Trophoblast cell (in vitro differentiated cells and primary cell): ENCODE results near the gene PRDX5.

Experiments
- DNase-seq, 2 donors: peaks; one replicate each; pipeline ENCODE4 v3.0.0-alpha.2; 2016
- H2AFZ ChIP-seq: 2 replicates; pipeline ENCODE4 v1.6.1; 2013; ENCODE audit warnings: low read length, moderate library complexity, mild to moderate bottlenecking; ENCODE audit not compliant: insufficient read depth, poor library complexity
- H2AK5ac ChIP-seq: 2 replicates; pipeline ENCODE4 v1.6.1; 2013; ENCODE audit warnings: mild to moderate bottlenecking, low read length
- H2BK120ac ChIP-seq: 2 replicates; pipeline ENCODE4 v1.6.1; 2013; ENCODE audit warnings: low read length, mild to moderate bottlenecking, moderate library complexity; ENCODE audit not compliant: insufficient read depth, poor library complexity
- H2BK12ac ChIP-seq: 2 replicates; pipeline ENCODE4 v1.6.1; 2013; ENCODE audit warnings: mild to moderate bottlenecking, low read length, moderate library complexity
- H2BK5ac ChIP-seq: 2 replicates; pipeline ENCODE4 v1.6.1; 2013; ENCODE audit warnings: low read length, low read depth, moderate library complexity, mild to moderate bottlenecking; ENCODE audit not compliant: poor library complexity
- H3K14ac ChIP-seq: 2 replicates; pipeline ENCODE4 v1.6.1; 2013; ENCODE audit warnings: mild to moderate bottlenecking, low read length
- H3K18ac ChIP-seq: 2 replicates; pipeline ENCODE4 v1.6.1; 2013; ENCODE audit warnings: mild to moderate bottlenecking, low read length
- H3K23ac ChIP-seq: 2 replicates; pipeline ENCODE4 v1.6.1; 2013; ENCODE audit warnings: low read length
- H3K27ac ChIP-seq: 2 replicates; pipeline ENCODE4 v1.5.1; 2013; ENCODE audit warnings: low read depth, mild to moderate bottlenecking, inconsistent platforms, low read length, moderate library complexity
- H3K27me3 ChIP-seq: 2 replicates; pipeline ENCODE4 v1.6.1; 2013; ENCODE audit warnings: inconsistent platforms, mild to moderate bottlenecking, low read length, moderate library complexity; ENCODE audit not compliant: insufficient read depth
- H3K36me3 ChIP-seq, 2 experiments: 1 replicate in 1 of 2; 2 replicates in 1 of 2; pipeline ENCODE4 v1.6.1; 2013; ENCODE audit warnings: low read length in 2 of 2, mild to moderate bottlenecking in 2 of 2, moderate library complexity in 1 of 2; ENCODE audit not compliant: insufficient read depth in 2 of 2, control insufficient read depth in 1 of 2
- H3K4ac ChIP-seq: 2 replicates; pipeline ENCODE4 v1.6.1; 2013; ENCODE audit warnings: low read depth, mild to moderate bottlenecking, low read length, moderate library complexity
- H3K4me1 ChIP-seq, 2 experiments: 1 replicate in 1 of 2; 2 replicates in 1 of 2; pipeline ENCODE4 v1.6.1; 2013; ENCODE audit warnings: low read length in 2 of 2, mild to moderate bottlenecking in 2 of 2, moderate library complexity in 1 of 2; ENCODE audit not compliant: insufficient read depth in 2 of 2, control insufficient read depth in 1 of 2
- H3K4me2 ChIP-seq: 2 replicates; pipeline ENCODE4 v1.6.1; 2013; ENCODE audit warnings: inconsistent platforms, mild to moderate bottlenecking, low read length, moderate library complexity
- H3K4me3 ChIP-seq: 2 replicates; pipeline ENCODE4 v1.5.1; 2013; ENCODE audit warnings: mild to moderate bottlenecking, low read depth, low read length, inconsistent platforms
- H3K79me1 ChIP-seq: one replicate; pipeline ENCODE4 v1.6.1; 2013; ENCODE audit warnings: low read length
- H3K79me2 ChIP-seq: 2 replicates; pipeline ENCODE4 v1.6.1; 2013; ENCODE audit warnings: low read length, mild to moderate bottlenecking; ENCODE audit not compliant: control insufficient read depth, insufficient read depth, poor library complexity
- H3K9ac ChIP-seq: 2 replicates; pipeline ENCODE4 v1.6.1; 2013; ENCODE audit warnings: mild to moderate bottlenecking, low read length
- H3K9me3 ChIP-seq: 2 replicates; pipeline ENCODE4 v1.6.1; 2013; ENCODE audit warnings: low read depth, mild to moderate bottlenecking, control low read depth, inconsistent platforms, low read length; ENCODE audit not compliant: insufficient read depth
- H4K12ac ChIP-seq: 2 replicates; pipeline ENCODE4 v1.6.1; 2013; ENCODE audit warnings: low read depth, mild to moderate bottlenecking, low read length, moderate library complexity
- H4K8ac ChIP-seq: 2 replicates; pipeline ENCODE4 v1.6.1; 2013; ENCODE audit warnings: low read depth, mild to moderate bottlenecking, low read length, moderate library complexity
- H4K91ac ChIP-seq: one replicate; pipeline ENCODE4 v1.6.1; 2013; ENCODE audit warnings: low read depth, mild to moderate bottlenecking, low read length, moderate library complexity
- WGBS: extraction: QIAGEN DNeasy Blood & Tissue Kit; methylation state at CpG from one replicate; pipeline ENCODE4 v1.1.7; 2013; ENCODE audit warnings: missing lambda C conversion rate; ENCODE audit not compliant: insufficient read length, insufficient coverage; ENCODE audit errors: extremely low coverage; 5-methylcytosine and 5-hydroxymethylcytosine counted together

PRDX5 gene

GRCh38 chr11:64318766-64319761 lies 1.1 kb downstream of the PRDX5 start:
- Histone ChIP-seq H3K4me3 (peak overlapping the region; percentile 86), H3K23ac (no peak overlapping the region), H3K4me2 (peak overlapping the region; percentile 93), H3K27ac (no peak overlapping the region), H3K36me3 (peaks cover 53 to 55% of the 10 kb centered on the region in 2 experiments), H3K4me1 (peaks cover 18 to 21% of the 10 kb centered on the region in 2 experiments), H2AFZ (no peak overlapping the region), H4K91ac (peak overlapping the region; percentile 97), H3K27me3 (no peaks in the 10 kb centered on the region), H3K4ac (peak overlapping the region; percentile 0), H3K79me1 (peaks cover 16% of the 10 kb centered on the region), H4K8ac (peak overlapping the region; percentile 47), H2AK5ac (peak overlapping the region; percentile 36), H4K12ac (peak overlapping the region; percentile 0), H2BK120ac (no peak overlapping the region), H3K9me3 (no peaks in the 10 kb centered on the region), H3K14ac (peak overlapping the region; percentile 25), H3K9ac (peak overlapping the region; percentile 43), H3K79me2 (peaks cover 9% of the 10 kb centered on the region), H2BK12ac (no peak overlapping the region), H2BK5ac (no peak overlapping the region), H3K18ac (peak overlapping the region; percentile 40)
- no CpG with 5 or more reads among the region's 19 CpGs for WGBS
- DNase-seq: no peak

GRCh38 chr11:64320556-64320955 lies 2.6 kb downstream of the PRDX5 start:
- Histone ChIP-seq H2AFZ (no peak overlapping the region), H3K4me1 (peaks cover 19 to 21% of the 10 kb centered on the region in 2 experiments), H3K4ac (no peak overlapping the region), H3K18ac (no peak overlapping the region), H2BK12ac (no peak overlapping the region), H3K9ac (no peak overlapping the region), H3K4me2 (no peak overlapping the region), H3K9me3 (no peaks in the 10 kb centered on the region), H4K12ac (no peak overlapping the region), H3K27ac (no peak overlapping the region), H3K4me3 (no peak overlapping the region), H3K79me1 (peaks cover 16% of the 10 kb centered on the region), H4K91ac (no peak overlapping the region), H2AK5ac (no peak overlapping the region), H4K8ac (no peak overlapping the region), H2BK120ac (no peak overlapping the region), H3K79me2 (peaks cover 9% of the 10 kb centered on the region), H3K36me3 (peaks cover 38 to 40% of the 10 kb centered on the region in 2 experiments), H3K23ac (no peak overlapping the region), H3K27me3 (no peaks in the 10 kb centered on the region), H2BK5ac (no peak overlapping the region), H3K14ac (no peak overlapping the region)
- WGBS: no CpG with 5 or more reads among the region's 7 CpGs
- no peak for DNase-seq

GRCh38 chr11:64321026-64321425 lies 3.1 kb downstream of the PRDX5 start:
- Histone ChIP-seq H3K23ac (no peak overlapping the region), H2AFZ (no peak overlapping the region), H4K8ac (no peak overlapping the region), H3K27ac (no peak overlapping the region), H3K4me2 (no peak overlapping the region), H4K12ac (no peak overlapping the region), H3K36me3 (peaks cover 34 to 36% of the 10 kb centered on the region in 2 experiments), H2BK120ac (no peak overlapping the region), H3K9me3 (no peaks in the 10 kb centered on the region), H4K91ac (no peak overlapping the region), H2BK12ac (no peak overlapping the region), H3K4ac (no peak overlapping the region), H3K4me1 (peaks cover 18 to 21% of the 10 kb centered on the region in 2 experiments), H2AK5ac (no peak overlapping the region), H3K27me3 (no peaks in the 10 kb centered on the region), H3K14ac (no peak overlapping the region), H2BK5ac (no peak overlapping the region), H3K79me2 (peaks cover 9% of the 10 kb centered on the region), H3K79me1 (peaks cover 16% of the 10 kb centered on the region), H3K4me3 (no peak overlapping the region), H3K18ac (no peak overlapping the region), H3K9ac (no peak overlapping the region)
- WGBS: no CpG with 5 or more reads among the region's 5 CpGs
- DNase-seq: no peak

GRCh38 chr11:64321533-64321932 lies 3.6 kb downstream of the PRDX5 start:
- no peak for DNase-seq
- Histone ChIP-seq H3K27me3 (no peaks in the 10 kb centered on the region), H4K8ac (no peak overlapping the region), H3K4ac (no peak overlapping the region), H3K23ac (no peak overlapping the region), H2BK5ac (no peak overlapping the region), H4K12ac (no peak overlapping the region), H2AFZ (no peak overlapping the region), H3K4me3 (no peak overlapping the region), H3K9ac (no peak overlapping the region), H3K18ac (no peak overlapping the region), H2BK12ac (no peak overlapping the region), H4K91ac (no peak overlapping the region), H2BK120ac (no peak overlapping the region), H3K27ac (no peak overlapping the region), H3K4me1 (peaks cover 15 to 19% of the 10 kb centered on the region in 2 experiments), H3K14ac (no peak overlapping the region), H3K36me3 (peaks cover 30 to 32% of the 10 kb centered on the region in 2 experiments), H3K79me1 (peaks cover 16% of the 10 kb centered on the region), H2AK5ac (no peak overlapping the region), H3K4me2 (no peak overlapping the region), H3K9me3 (no peaks in the 10 kb centered on the region), H3K79me2 (peaks cover 9% of the 10 kb centered on the region)
- WGBS: no CpG with 5 or more reads among the region's 5 CpGs
